ENCODE data around the gene ATF7IP. TPM values are rescaled to one million over a fixed set of nuclear protein-coding genes. Genes with fewer than 3 reads are reported as not detected.

Gene ATF7IP
- total RNA-seq, 1 experiment from 2014 or later, result 100 TPM

DNA sequence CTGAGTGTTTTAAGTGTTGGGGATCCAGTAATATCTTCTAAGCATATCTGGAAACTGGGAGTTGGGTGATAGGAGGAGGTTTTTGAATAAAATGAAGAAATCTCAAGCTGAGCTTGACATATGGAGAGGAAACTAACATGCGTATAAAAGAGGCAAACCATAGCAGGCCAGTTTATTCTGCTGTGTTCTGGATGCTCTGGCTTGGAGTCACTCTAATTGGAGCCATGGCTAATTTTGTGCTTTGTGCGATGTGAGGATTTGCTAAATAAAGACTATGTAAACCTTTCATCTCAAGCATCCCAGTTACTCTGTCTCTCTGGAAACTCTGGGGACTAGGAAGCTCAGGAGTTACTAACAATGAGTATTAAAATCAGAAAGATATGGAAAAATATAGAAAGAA is 66.5 kb downstream of the ATF7IP start:
- no peak overlapping the region for H3K27ac ChIP-seq (ENCODE audit: low read depth, low read length, poor library complexity, severe bottlenecking)
- peaks cover 15% of the 10 kb centered on the region for H3K9me3 ChIP-seq (ENCODE audit: low read depth, low read length, poor library complexity, severe bottlenecking)
- peaks cover 10% of the 10 kb centered on the region for H3K4me1 ChIP-seq (ENCODE audit: insufficient read depth, low read length, poor library complexity, severe bottlenecking)
- CTCF ChIA-PET, result no interaction called here
- POLR2A ChIA-PET (ENCODE audit: low non-redundant PET), result no interaction called here
- peak; percentile 39 for DNase-seq (ENCODE audit: low spot score)
- no peaks in the 10 kb centered on the region for H3K27me3 ChIP-seq (replicated peaks; ENCODE audit: insufficient read depth, low read depth, low read length, poor library complexity)
- H3K4me3 ChIP-seq (ENCODE audit: low read depth, low read length, poor library complexity, severe bottlenecking), result no peak overlapping the region
- peaks cover 33% of the 10 kb centered on the region for H3K36me3 ChIP-seq (ENCODE audit: insufficient read depth, low read length, poor library complexity, severe bottlenecking)
- no TSS peak for BruUV-seq (replicated peaks)
- intact Hi-C loops (cut with micrococcal nuclease; ENCODE audit: unreplicated experiment), result no loop called here
- no peak for TF ChIP-seq EZH2 (IDR thresholded peaks at IDR 0.05; ENCODE audit: borderline replicate concordance, low read depth, low read length, poor library complexity, severe bottlenecking)
- TF ChIP-seq, protein P1, sequence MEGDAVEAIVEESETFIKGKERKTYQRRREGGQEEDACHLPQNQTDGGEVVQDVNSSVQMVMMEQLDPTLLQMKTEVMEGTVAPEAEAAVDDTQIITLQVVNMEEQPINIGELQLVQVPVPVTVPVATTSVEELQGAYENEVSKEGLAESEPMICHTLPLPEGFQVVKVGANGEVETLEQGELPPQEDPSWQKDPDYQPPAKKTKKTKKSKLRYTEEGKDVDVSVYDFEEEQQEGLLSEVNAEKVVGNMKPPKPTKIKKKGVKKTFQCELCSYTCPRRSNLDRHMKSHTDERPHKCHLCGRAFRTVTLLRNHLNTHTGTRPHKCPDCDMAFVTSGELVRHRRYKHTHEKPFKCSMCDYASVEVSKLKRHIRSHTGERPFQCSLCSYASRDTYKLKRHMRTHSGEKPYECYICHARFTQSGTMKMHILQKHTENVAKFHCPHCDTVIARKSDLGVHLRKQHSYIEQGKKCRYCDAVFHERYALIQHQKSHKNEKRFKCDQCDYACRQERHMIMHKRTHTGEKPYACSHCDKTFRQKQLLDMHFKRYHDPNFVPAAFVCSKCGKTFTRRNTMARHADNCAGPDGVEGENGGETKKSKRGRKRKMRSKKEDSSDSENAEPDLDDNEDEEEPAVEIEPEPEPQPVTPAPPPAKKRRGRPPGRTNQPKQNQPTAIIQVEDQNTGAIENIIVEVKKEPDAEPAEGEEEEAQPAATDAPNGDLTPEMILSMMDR (conservative IDR thresholded peaks at IDR 0.05; ENCODE audit: low read depth, low read length), result no peak

DNA sequence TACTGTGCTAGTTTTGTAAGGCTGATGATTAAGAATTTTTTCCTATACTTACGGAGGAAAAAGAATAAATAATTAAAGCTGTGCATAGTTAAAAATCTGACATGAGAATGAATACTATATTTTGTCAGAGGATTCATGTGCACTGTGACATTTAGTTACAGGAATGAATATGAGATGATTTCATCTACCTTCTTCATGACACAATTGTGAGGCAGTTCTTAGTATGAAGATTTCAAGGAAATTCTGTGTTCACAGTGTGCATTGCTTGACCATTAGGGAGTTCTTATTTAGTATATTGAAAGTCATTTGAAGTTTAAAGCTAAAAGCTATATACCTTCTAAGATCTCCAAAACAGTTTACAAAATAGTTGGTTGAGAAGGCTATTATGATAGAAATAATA is 70.1 kb downstream of the ATF7IP start:
- H3K27me3 ChIP-seq (replicated peaks; ENCODE audit: insufficient read depth, low read depth, low read length, poor library complexity), result no peaks in the 10 kb centered on the region
- no peak for DNase-seq (ENCODE audit: low spot score)
- CTCF ChIA-PET, result no interaction called here
- peaks cover 10% of the 10 kb centered on the region for H3K4me1 ChIP-seq (ENCODE audit: insufficient read depth, low read length, poor library complexity, severe bottlenecking)
- no peak overlapping the region for H3K27ac ChIP-seq (ENCODE audit: low read depth, low read length, poor library complexity, severe bottlenecking)
- intact Hi-C loops (cut with micrococcal nuclease; ENCODE audit: unreplicated experiment), result no loop called here
- peaks cover 48% of the 10 kb centered on the region for H3K36me3 ChIP-seq (ENCODE audit: insufficient read depth, low read length, poor library complexity, severe bottlenecking)
- no TSS peak for BruUV-seq (replicated peaks)
- TF ChIP-seq, protein P1 (conservative IDR thresholded peaks at IDR 0.05; ENCODE audit: low read depth, low read length), result no peak
- TF ChIP-seq EZH2 (IDR thresholded peaks at IDR 0.05; ENCODE audit: borderline replicate concordance, low read depth, low read length, poor library complexity, severe bottlenecking), result no peak
- no peak overlapping the region for H3K4me3 ChIP-seq (ENCODE audit: low read depth, low read length, poor library complexity, severe bottlenecking)
- peaks cover 4% of the 10 kb centered on the region for H3K9me3 ChIP-seq (ENCODE audit: low read depth, low read length, poor library complexity, severe bottlenecking)
- POLR2A ChIA-PET (ENCODE audit: low non-redundant PET), result interaction anchor here (0.7 kb wide), 1 partner anchor 21 kb away, joined by 3 read pairs; no protein-coding TSS in a partner anchor

DNA sequence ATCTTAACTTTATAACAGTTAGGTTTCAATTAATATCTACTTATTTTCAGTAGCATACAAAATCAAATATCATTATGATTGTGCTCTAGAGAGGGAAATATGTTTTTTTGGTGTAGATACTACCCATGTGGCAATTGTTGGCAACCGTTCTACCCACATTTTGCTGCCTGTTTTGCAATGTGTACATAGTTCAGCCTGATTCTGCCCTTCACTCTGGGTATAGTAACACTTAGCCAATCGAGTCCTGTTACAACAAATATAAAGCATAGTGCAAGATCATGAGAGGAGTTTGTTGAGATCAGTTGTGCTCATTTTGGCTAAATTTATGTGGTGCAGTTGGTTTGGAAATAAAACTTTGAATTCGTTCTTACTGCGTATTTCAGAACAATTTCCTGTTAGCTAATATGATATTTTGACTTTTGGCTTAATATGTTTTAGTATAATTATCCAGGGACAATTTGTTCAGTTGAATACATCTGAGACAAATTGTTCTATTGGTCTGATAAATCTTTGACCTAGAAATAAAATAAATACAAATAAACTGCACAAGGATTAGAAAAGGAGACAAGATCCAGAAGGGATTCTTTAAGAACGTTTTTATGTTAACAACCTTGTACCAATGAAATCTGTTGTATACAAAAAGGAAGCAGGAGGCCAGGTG is 76.9 kb downstream of the ATF7IP start:
- ChIA-PET POLR2A (ENCODE audit: low non-redundant PET) (no interaction called here), CTCF (no interaction called here)
- intact Hi-C loops (cut with micrococcal nuclease; ENCODE audit: unreplicated experiment), result no loop called here
- no peak overlapping the region for H3K4me3 ChIP-seq (ENCODE audit: low read depth, low read length, poor library complexity, severe bottlenecking)
- H3K36me3 ChIP-seq (ENCODE audit: insufficient read depth, low read length, poor library complexity, severe bottlenecking), result peaks cover 53% of the 10 kb centered on the region
- no peaks in the 10 kb centered on the region for H3K4me1 ChIP-seq (ENCODE audit: insufficient read depth, low read length, poor library complexity, severe bottlenecking)
- no peaks in the 10 kb centered on the region for H3K9me3 ChIP-seq (ENCODE audit: low read depth, low read length, poor library complexity, severe bottlenecking)
- no peak for TF ChIP-seq EZH2 (IDR thresholded peaks at IDR 0.05; ENCODE audit: borderline replicate concordance, low read depth, low read length, poor library complexity, severe bottlenecking)
- TF ChIP-seq, protein P1 (conservative IDR thresholded peaks at IDR 0.05; ENCODE audit: low read depth, low read length), result no peak
- DNase-seq (ENCODE audit: low spot score), result no peak
- BruUV-seq (replicated peaks), result no TSS peak
- no peaks in the 10 kb centered on the region for H3K27me3 ChIP-seq (replicated peaks; ENCODE audit: insufficient read depth, low read depth, low read length, poor library complexity)
- no peak overlapping the region for H3K27ac ChIP-seq (ENCODE audit: low read depth, low read length, poor library complexity, severe bottlenecking)

All from A673 (cell line).